Lower lobe of right lung (tissue), 2 donors: ENCODE data around the gene LOXL4. TPM values are rescaled to one million over a fixed set of nuclear protein-coding genes. Genes with fewer than 3 reads are reported as not detected.
A peak's percentile ranks its signal among the peaks of the same experiment; 100 is the strongest.

Source experiments
- ATAC-seq, 2 donors: fragments of 200-7000 bp; cut with Tn5 transposase; one replicate each; pipeline ENCODE4 v1.9.1; 2020 to 2022; ENCODE audit warnings: mild to moderate bottlenecking in 2 of 2, moderate library complexity in 2 of 2
- DNase-seq: peaks from one replicate; pipeline ENCODE4 v3.0.0-alpha.2; 2020
- H3K27ac ChIP-seq: fragments of 200-600 bp; one replicate; pipeline ENCODE4 v1.8.0; 2022
- H3K27me3 ChIP-seq: fragments of 200-600 bp; one replicate; pipeline ENCODE4 v1.8.0; 2022; ENCODE audit warnings: low read depth
- H3K36me3 ChIP-seq: fragments of 200-600 bp; one replicate; pipeline ENCODE4 v1.8.0; 2022; ENCODE audit warnings: mild to moderate bottlenecking
- H3K4me1 ChIP-seq: fragments of 200-600 bp; one replicate; pipeline ENCODE4 v1.8.0; 2022
- H3K4me3 ChIP-seq: fragments of 200-600 bp; one replicate; pipeline ENCODE4 v1.8.0; 2022; ENCODE audit warnings: mild to moderate bottlenecking
- H3K9me3 ChIP-seq: fragments of 200-600 bp; one replicate; pipeline ENCODE4 v1.8.0; 2022
- intact Hi-C: fragments of 100-400 bp; cut with DNase I; formaldehyde crosslinking; loops from one replicate; pipeline ENCODE4 v1.11.0; 2022
- total RNA-seq: library from RNA; stranded (reverse); fragmentation: NEBNext Ultra II Directional; extraction: Animal tissue kit (Norgen Biotek cat#: 25700); gene quantifications from one replicate; pipeline ENCODE4 v1.2.1, GENCODE V29; 2021
- TF ChIP-seq, protein P1 (sequence below): fragments of 200-600 bp; IDR thresholded peaks from one replicate; pipeline ENCODE4 v1.8.0; 2022; ENCODE audit warnings: antibody characterized with exemption, mild to moderate bottlenecking
- donor health status: DM: no; HTN: yes; CAD: no; lungs with severe emphysema.

Gene LOXL4
- total RNA-seq, 1 donor from 2014 or later: 4.5 TPM

DNA sequence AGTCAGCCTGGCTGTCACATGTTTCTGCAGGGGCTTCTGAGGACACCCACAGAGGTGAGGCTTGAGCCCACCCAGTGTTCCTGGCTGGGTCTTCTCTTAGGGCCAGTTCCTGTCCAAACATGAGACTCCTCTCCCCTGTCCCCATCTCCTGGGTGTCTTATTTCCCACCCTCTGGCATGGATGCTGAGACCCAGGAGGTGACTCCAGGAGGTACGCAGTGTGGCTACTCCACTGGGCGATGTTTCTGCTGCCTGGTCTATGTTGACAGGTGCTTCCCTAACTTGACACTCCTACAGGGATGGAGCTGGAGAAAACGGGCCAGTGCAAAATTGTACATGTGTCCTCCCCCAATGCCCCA, 26.3 kb upstream of the LOXL4 start:
- TF ChIP-seq, protein P1, sequence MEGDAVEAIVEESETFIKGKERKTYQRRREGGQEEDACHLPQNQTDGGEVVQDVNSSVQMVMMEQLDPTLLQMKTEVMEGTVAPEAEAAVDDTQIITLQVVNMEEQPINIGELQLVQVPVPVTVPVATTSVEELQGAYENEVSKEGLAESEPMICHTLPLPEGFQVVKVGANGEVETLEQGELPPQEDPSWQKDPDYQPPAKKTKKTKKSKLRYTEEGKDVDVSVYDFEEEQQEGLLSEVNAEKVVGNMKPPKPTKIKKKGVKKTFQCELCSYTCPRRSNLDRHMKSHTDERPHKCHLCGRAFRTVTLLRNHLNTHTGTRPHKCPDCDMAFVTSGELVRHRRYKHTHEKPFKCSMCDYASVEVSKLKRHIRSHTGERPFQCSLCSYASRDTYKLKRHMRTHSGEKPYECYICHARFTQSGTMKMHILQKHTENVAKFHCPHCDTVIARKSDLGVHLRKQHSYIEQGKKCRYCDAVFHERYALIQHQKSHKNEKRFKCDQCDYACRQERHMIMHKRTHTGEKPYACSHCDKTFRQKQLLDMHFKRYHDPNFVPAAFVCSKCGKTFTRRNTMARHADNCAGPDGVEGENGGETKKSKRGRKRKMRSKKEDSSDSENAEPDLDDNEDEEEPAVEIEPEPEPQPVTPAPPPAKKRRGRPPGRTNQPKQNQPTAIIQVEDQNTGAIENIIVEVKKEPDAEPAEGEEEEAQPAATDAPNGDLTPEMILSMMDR: no peak
- ATAC-seq (peak in 1 of 2 donors; percentile 11), DNase-seq (no peak)
- Histone ChIP-seq H3K27me3 (no peaks in the 10 kb centered on the region), H3K27ac (no peak overlapping the region), H3K4me3 (no peak overlapping the region), H3K36me3 (no peaks in the 10 kb centered on the region), H3K9me3 (no peaks in the 10 kb centered on the region), H3K4me1 (peaks cover 9% of the 10 kb centered on the region)
- intact Hi-C loops: no loop called here

DNA sequence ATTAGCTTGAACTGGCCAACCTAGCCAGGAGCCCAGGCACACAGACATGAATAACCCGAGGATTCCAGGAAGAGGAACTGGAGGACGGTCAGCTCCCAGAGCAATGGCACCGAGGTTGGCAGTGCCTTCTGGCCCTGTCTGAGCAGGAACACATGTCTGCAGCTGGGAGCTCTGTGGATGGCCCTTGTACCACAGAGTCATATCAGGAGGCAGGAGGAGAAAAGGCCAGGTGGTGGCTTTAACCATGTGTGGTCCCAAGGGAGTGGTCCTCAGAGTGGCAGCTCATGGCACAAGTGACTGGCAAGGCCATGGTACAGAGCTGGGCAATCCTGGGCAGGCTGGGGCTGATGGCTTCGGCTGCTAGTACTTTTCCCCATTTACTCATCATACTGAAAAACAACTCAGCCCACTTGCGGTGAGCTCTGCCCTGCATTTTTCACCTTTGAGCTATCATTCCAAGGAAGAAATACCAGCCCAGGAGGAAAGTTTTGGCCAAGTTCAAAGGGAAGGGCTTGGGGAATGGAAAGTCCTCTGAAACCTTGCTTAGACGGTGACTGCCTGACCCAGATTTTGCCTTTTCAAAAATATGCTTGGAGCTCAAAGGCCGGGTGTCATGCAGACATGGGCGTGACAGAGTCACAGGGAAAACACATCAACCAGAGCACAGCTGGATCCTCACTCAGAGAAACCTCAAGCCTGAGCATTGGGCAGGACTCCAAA, 25.7 kb upstream of the LOXL4 start:
- H3K4me1 ChIP-seq: peaks cover 9% of the 10 kb centered on the region
- H3K27me3 ChIP-seq: no peaks in the 10 kb centered on the region
- ATAC-seq (peak; percentile 11 to 12), DNase-seq (no peak)
- H3K36me3 ChIP-seq: no peaks in the 10 kb centered on the region
- TF ChIP-seq, protein P1: no peak
- no peak overlapping the region for H3K27ac ChIP-seq
- H3K4me3 ChIP-seq: no peak overlapping the region
- intact Hi-C loops: no loop called here
- no peaks in the 10 kb centered on the region for H3K9me3 ChIP-seq

GRCh38 chr10:98292971-98293370, 25.0 kb upstream of the LOXL4 start:
- ATAC-seq (no peak), DNase-seq (no peak)
- H3K4me1 ChIP-seq: peaks cover 9% of the 10 kb centered on the region
- no peak overlapping the region for H3K27ac ChIP-seq
- no peak overlapping the region for H3K4me3 ChIP-seq
- TF ChIP-seq, protein P1: no peak
- H3K27me3 ChIP-seq: no peaks in the 10 kb centered on the region
- H3K9me3 ChIP-seq: no peaks in the 10 kb centered on the region
- intact Hi-C loops: no loop called here
- no peaks in the 10 kb centered on the region for H3K36me3 ChIP-seq

DNA sequence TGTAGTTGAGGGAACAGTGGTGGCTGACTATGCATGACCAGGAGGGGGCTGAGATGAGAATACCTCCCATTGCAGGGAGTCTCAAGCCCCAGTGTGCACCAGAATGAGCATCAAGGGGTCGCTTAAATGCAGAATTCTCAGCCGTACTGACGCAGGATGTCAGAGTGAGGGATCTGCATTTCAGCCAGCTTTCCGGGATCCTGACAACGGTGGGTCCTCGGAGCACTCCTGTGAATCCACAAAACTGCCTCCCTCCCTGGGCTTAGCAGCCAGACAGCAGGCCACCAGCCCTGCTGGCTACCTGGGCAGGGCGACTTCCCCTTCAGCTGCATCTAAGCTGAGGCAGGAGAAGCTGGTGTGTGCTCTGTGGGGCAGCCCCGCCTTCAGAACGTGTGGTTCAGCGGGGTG, 21.8 kb upstream of the LOXL4 start:
- TF ChIP-seq, protein P1: no peak
- Histone ChIP-seq H3K36me3 (no peaks in the 10 kb centered on the region), H3K9me3 (no peaks in the 10 kb centered on the region), H3K27ac (no peak overlapping the region), H3K4me1 (peaks cover 3% of the 10 kb centered on the region), H3K27me3 (no peaks in the 10 kb centered on the region), H3K4me3 (no peak overlapping the region)
- no peak for ATAC-seq
- intact Hi-C loops: no loop called here
- no peak for DNase-seq

GRCh38 chr10:98287321-98287720, 19.3 kb upstream of the LOXL4 start:
- no peak overlapping the region for H3K4me3 ChIP-seq
- H3K27ac ChIP-seq: no peak overlapping the region
- H3K36me3 ChIP-seq: no peaks in the 10 kb centered on the region
- no peaks in the 10 kb centered on the region for H3K27me3 ChIP-seq
- TF ChIP-seq, protein P1: no peak
- H3K9me3 ChIP-seq: no peaks in the 10 kb centered on the region
- no peaks in the 10 kb centered on the region for H3K4me1 ChIP-seq
- intact Hi-C loops: no loop called here
- no peak for ATAC-seq
- no peak for DNase-seq
